GM21723 (cell line): ENCODE data around the gene CMPK2.
"Not testable (repeated sequence)": the region's sequence is repeated elsewhere in the genome, so short reads cannot be mapped to it uniquely, and the experiment has no call there.

Source experiments
- ATAC-seq: cut with Tn5 transposase; IDR thresholded peaks from one replicate; pipeline ENCODE4 v1.9.1; 2021; ENCODE audit warnings: mild to moderate bottlenecking, moderate library complexity; ENCODE audit not compliant: unreplicated experiment

Gene CMPK2, protein sequence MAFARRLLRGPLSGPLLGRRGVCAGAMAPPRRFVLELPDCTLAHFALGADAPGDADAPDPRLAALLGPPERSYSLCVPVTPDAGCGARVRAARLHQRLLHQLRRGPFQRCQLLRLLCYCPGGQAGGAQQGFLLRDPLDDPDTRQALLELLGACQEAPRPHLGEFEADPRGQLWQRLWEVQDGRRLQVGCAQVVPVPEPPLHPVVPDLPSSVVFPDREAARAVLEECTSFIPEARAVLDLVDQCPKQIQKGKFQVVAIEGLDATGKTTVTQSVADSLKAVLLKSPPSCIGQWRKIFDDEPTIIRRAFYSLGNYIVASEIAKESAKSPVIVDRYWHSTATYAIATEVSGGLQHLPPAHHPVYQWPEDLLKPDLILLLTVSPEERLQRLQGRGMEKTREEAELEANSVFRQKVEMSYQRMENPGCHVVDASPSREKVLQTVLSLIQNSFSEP

DNA sequence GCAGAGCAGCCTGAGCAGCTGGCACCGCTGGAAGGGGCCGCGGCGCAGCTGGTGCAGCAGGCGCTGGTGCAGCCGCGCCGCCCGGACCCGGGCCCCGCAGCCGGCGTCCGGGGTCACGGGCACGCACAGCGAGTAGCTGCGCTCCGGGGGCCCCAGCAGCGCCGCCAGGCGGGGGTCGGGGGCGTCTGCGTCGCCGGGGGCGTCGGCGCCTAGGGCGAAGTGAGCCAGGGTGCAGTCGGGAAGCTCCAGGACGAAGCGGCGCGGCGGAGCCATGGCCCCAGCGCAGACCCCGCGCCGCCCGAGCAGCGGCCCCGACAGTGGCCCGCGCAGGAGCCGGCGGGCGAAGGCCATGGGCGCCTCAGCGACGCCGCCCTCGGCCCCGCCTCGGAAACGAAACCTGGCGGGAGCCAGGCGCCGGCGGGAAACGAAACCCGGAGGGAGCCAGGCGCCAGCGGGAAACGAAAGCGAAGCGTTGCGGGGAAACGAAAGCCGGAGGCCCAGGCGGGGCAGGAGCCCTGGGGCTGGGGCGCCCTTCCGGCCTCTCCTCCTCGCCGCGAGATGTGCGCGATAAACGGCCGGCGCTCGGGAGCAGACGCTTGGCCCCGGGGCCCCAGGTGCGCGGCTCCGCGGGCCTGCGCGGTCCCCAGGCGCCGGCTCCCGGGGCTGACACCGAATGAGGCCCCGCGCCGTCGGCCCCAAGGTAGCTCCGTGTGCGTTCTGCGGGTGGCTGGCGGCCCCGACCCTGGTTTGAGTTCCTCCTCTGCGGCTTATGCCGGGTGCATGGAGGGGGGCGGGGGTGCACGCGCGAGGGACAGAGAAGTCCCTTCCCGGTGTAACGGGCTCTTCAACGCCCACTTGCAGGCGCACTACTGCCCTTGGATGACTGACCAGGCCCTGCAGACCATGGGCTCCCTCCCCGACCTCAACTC lies at the start of gene CMPK2:
TSS of gene CMPK2 (minus strand) at position 562 of the 929 bp plus-strand sequence. CDS start at position 351, 211 bp downstream.
- peak; percentile 74 for ATAC-seq

DNA sequence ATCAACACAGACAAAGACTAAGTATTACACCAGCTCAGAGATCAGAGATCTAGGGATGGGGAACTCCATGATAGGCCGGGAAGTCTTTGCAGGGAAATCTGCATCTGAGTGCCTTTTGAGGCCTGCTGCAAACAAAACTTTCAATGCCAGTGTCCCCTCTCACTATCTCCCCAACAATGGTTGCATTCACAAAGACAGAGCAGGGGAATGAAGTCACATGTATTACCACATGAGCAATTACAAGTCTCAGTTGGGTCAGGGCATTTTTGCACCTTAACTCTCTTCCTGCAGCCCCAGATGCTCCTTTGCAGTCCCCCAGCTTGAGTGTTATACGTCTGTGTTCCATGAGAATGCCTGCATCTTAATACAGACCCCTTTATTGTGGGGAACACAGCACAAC lies 49.7 kb upstream of the CMPK2 start:
- ATAC-seq: no peak

DNA sequence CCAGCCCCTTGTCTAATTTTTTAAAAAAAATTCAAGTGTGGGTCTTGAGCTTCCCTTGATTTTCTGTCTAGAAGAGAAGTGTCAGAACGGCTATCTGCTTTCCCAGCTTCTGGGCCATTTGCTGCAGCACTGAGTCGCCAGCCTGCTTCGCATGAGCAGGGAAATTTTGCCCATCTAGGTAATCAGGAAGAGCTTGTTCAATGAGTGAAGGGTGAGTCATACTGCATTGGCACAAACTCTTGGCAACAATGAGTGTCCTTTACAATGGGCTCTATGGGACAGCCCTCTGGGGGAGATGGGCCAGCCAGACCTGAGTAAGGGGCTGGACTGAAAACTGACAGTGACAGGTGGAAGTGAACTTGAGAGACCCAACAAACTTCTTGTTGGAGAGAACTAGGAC lies 49.1 kb upstream of the CMPK2 start:
- no peak for ATAC-seq

DNA sequence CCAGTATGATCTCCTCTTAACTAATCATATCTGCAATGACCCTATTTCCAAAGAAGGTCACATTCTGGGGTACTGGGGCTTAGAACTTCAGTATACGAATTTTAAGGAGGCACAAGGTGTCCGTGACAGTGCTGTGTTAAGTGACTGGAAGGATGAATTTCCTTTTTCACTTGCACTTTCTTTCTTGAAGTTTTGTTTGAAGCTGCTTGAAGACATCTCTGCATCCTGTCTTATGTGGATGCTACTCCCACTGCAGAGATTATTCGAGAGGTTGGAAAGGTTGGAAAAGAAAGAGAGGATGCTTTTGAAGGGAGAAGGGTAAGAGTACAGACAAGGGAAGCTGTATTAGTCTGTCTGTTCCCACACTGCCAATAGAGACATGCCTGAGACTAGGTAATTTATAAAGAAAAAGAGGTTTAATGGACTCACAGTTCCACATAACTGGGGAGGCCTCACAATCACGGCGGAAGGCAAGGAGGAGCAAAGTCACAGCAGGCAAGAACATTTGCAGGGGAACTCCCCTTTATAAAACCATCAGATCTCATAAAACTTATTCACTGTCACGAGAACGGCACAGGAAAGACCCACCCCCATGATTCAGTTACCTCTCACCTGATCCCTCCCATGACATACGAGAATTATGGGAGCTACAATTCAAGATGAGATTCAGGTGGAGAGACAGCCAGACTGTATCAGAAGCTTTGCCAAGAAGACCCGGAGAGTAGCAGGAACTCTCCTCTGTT lies 47.9 kb upstream of the CMPK2 start:
- no peak for ATAC-seq

DNA sequence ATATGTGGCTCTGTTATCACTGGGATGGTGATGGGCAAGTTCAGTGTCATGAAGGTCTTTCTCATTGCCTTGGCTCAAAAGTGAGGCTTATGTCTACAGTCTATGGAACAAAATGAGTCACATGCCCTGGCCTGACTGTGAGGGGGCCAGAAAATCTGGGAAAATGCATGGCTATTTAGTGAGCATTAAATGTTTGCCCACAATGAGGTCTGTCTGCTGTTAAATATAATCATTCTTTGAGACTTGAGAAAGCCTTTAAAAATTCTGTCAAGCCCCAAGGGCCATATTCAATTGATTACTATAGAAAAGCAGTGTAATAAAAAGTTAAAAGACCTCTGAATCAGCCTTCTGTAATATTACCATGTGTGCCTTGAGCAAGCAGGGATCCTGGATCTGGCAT lies 46.0 kb upstream of the CMPK2 start:
- ATAC-seq: no peak

DNA sequence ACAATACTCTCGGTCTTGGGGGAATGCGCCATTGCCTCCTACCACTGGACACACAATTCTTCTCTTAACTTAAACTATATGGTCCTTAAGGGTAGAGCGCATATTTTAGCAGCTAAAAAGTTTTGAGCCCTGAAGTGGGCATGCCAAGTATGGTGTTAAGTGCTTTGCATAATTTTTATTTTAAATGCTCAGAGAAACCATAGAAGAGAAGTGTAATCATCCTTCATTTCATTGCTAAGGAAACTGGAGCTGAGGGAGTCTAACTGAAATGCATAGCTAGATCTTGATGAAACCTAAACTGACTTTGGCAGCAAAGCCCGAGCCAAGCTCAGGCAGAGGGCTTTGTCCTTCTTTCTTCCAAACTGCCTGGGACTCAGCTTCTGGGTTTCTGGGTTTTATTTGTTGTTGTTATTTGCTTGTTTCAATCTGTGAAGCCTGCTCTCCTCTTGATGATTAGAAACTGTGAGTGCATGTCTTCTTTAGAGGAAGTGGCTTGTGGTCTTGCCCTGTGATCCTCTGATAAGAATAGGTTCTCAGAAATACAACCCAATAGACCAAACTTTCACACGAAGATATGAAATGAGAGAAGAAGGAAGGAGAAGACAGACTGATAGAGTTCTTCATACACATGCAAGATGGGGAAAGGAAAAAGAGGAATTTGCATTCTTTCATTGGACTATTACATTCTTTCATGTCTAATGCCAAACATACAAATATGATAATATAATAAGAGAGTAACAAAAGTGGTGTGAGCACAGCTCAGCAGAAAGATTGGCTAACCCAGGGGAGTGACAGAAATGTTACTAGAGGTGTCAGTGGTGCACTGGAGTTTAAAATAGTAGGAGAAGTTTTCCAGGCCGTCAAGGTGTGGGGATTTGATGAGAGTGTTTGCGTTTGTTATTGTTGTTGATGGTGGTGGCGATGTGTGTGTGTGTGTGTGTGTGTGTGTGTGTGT lies 44.0 kb upstream of the CMPK2 start:
- ATAC-seq: peak; percentile 98

GRCh38 chr2:6908291-6908690 lies 42.6 kb upstream of the CMPK2 start:
- ATAC-seq: no peak

DNA sequence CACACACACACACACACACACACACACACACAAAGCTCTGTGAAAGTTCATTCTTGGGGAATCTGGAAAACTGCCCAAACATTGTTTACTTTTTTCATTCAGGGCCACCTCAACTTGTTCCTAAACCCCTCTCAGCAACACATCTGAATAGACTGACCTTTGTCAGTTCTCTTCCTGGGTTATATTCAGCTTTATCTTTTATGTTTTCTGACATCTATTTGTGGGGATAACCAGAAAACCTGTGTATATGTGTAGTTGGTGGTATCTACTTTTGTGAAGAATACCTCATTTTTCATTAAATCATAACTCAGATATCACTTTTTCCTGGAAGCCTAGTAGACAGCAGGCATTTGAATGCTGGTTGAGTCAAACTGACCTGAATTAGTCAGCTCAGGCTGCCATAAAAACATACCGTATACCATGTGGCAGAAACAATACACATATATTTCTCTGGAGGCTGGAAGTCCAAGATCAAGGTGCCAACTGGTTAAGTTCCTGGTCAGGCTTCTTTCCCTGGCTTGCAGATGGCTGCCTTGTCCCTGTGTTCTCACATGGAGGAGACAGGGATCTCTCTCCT lies 40.5 kb upstream of the CMPK2 start:
- no peak for ATAC-seq

DNA sequence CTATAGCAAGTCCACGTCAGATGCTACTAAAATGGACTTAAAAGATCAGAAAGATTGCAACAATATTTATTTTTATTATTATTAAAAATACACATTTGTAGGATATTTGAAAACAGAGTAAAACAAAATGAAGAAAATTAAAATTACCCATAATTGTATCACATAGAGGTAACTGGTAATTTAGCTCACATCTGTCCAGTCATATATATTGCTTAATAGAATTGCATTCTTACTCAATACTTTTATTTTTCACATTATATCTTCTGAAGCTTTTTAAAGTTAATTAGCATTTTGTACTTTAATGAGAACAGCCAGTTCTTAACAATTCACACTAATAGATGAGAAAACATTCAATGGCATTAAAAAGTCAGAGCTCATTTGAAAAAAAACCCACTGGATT lies 40.0 kb upstream of the CMPK2 start:
- no peak for ATAC-seq

GRCh38 chr2:6902581-6902980 lies 36.9 kb upstream of the CMPK2 start:
- not testable (repeated sequence) for ATAC-seq

DNA sequence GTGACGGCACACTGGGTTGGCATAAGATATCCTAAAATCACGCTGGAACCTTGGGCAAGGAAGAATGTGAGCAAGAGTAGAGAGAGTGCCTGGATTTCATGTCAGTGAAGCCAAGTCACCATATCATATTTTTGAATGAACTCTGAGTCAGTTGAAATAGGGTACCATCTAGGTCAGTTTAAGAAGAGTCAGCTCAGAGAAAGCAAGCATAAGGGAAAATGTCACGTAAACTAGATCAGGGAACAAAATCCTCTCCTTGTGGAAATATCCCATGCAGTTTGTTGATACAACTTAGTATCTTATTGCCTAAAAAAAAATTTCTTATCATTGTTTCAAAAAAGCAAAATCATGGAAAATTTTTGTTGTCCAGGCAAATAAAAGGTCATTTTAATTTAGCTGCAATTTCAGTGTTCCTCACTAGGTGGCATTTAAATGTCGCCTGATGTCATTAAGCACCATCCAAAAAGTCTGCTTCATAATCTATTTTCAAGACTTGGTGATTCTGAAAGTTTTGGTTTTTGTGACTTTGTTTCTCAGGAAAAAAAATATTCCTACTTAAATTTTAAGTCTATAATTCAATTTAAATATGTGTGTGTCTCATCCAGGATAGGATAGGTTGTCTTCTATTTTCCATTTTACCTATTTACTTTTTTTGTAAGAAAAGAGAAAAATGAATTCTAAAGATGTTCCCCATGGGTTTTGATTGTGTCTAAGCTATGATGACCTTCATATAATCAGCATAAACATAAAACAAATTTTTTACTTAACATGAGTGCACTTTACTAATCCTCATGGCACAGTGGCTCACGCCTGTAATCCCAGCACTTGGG lies 31.4 kb upstream of the CMPK2 start:
- peak; percentile 72 for ATAC-seq

DNA sequence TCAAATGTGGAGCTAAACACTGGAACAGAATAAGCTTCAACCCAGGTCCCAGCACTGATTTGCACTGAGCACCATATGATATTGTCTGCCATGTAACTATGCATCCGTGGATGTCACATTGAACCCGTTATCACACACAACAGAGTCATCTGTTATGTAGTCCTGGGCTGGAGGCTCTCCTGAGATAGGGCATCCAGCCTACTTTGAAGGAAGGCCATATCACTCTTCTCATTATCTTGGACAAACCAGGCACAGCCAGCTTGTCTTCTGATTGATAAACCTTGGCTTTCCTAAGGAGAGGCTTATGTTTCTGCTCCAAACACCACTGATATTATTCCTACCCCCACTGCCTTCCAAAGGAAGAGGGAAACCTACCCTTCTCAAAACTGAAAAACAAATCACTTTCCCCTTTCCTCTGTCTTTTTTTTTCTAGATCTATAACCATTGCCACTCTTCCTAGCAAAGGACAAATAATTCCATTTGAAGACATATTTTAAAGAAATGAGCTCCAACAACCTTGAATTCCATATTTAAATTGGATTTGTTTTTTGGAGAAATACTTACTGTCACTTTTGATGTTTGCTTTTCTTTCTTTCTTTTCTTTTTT lies 28.3 kb upstream of the CMPK2 start:
- no peak for ATAC-seq

- no peak for ATAC-seq
Observed at GRCh38 chr2:6888724-6889123, 23.0 kb upstream of the CMPK2 start.

- ATAC-seq: no peak
Observed at GRCh38 chr2:6887751-6888192, 22.1 kb upstream of the CMPK2 start.

- no peak for ATAC-seq
Observed at GRCh38 chr2:6885968-6886367, 20.3 kb upstream of the CMPK2 start.

- no peak for ATAC-seq
Observed at GRCh38 chr2:6885551-6885950, 19.8 kb upstream of the CMPK2 start.

GRCh38 chr2:6883448-6884122 lies 17.9 kb upstream of the CMPK2 start:
- ATAC-seq: no peak

DNA sequence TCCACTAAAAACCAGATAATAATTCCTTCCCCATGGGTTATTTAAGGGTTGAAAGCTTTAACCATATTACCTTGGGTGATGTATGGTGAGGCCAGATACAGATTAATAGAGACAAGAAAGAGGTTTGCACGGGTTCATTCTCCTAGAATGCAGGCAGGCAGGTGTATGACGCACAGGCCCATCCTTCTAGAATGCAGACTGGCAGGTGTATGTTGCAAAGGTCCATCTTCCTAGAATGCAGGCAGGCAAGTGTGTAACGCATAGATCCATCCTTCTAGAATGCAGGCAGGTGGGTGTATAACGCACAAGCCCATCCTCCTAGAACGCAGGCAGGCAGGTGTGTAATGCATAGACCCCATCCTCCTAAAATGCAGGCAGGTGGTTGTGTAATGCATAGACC lies 15.8 kb upstream of the CMPK2 start:
- ATAC-seq: no peak
